Testis (tissue), 2 donors: Measurements from ENCODE around the gene NFIB.

Experiments
- POLR2A ChIP-seq: fragments of 450-650 bp; IDR thresholded peaks from one replicate; pipeline ENCODE4 v1.6.1; 2017; ENCODE audit warnings: antibody characterized with exemption, mild to moderate bottlenecking, moderate library complexity
- TF ChIP-seq, protein P1 (sequence below), 3 experiments: fragments of 450-650 bp in 2 of 3; fragments of 200-600 bp in 1 of 3; sonication (generic) in 1 of 3; IDR thresholded peaks; one replicate each; pipeline ENCODE4 v1.5.1; 2016 to 2019; ENCODE audit warnings: antibody characterized with exemption in 3 of 3, mild to moderate bottlenecking in 2 of 3, moderate library complexity in 1 of 3

DNA sequence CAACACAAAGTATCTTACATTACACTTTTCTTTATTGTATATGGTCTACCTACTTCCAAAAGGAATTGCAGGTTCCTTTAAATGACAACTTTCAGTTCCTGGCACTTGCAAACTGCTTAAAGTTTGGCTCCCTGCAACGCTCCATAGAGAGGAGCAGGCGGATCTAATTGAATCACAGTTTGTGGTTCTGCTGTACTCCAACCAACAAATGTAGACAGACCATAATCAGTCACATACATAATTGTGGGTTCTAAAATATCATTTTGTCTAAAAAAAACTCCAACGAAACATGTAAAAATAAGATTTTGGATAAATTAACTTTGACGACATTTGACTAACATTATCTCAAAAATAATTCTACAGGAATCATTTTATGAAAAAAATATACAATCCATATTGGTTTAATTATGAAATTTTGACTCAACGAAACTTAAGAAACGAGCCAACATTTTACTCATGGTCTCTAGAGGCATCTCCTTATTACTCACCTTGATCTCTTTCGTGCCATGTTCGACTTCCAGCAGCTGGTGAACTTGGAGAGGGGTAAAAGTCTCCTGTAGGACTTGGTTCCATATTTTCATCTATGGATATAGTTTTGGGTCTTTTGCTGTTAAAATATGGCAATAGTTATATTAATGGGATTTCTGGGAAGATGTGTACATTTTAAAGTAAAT is 167.6 kb downstream of the NFIB start:
- TF ChIP-seq, protein P1, sequence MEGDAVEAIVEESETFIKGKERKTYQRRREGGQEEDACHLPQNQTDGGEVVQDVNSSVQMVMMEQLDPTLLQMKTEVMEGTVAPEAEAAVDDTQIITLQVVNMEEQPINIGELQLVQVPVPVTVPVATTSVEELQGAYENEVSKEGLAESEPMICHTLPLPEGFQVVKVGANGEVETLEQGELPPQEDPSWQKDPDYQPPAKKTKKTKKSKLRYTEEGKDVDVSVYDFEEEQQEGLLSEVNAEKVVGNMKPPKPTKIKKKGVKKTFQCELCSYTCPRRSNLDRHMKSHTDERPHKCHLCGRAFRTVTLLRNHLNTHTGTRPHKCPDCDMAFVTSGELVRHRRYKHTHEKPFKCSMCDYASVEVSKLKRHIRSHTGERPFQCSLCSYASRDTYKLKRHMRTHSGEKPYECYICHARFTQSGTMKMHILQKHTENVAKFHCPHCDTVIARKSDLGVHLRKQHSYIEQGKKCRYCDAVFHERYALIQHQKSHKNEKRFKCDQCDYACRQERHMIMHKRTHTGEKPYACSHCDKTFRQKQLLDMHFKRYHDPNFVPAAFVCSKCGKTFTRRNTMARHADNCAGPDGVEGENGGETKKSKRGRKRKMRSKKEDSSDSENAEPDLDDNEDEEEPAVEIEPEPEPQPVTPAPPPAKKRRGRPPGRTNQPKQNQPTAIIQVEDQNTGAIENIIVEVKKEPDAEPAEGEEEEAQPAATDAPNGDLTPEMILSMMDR (IDR thresholded peaks at IDR 0.05) = no peak
- no peak for TF ChIP-seq POLR2A
